Measurements from ENCODE around the gene SYCP2L.
"Not testable (repeated sequence)": the region's sequence is repeated elsewhere in the genome, so short reads cannot be mapped to it uniquely, and the experiment has no call there.

Gene SYCP2L

GRCh38 chr6:10976571-10976970 lies 89.7 kb downstream of the SYCP2L start:
- H3K27me3 Mint-ChIP-seq (ENCODE audit: low read depth), result no peaks in the 10 kb centered on the region
- H3K27ac Mint-ChIP-seq, result no peak overlapping the region
- H3K9me3 Mint-ChIP-seq, result no peaks in the 10 kb centered on the region
- H3K4me3 Mint-ChIP-seq, result no peak overlapping the region
- TF ChIP-seq, protein P1, sequence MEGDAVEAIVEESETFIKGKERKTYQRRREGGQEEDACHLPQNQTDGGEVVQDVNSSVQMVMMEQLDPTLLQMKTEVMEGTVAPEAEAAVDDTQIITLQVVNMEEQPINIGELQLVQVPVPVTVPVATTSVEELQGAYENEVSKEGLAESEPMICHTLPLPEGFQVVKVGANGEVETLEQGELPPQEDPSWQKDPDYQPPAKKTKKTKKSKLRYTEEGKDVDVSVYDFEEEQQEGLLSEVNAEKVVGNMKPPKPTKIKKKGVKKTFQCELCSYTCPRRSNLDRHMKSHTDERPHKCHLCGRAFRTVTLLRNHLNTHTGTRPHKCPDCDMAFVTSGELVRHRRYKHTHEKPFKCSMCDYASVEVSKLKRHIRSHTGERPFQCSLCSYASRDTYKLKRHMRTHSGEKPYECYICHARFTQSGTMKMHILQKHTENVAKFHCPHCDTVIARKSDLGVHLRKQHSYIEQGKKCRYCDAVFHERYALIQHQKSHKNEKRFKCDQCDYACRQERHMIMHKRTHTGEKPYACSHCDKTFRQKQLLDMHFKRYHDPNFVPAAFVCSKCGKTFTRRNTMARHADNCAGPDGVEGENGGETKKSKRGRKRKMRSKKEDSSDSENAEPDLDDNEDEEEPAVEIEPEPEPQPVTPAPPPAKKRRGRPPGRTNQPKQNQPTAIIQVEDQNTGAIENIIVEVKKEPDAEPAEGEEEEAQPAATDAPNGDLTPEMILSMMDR (IDR thresholded peaks at IDR 0.05; ENCODE audit: unreplicated experiment in 3 of 3), result no peak
- peaks cover 7% of the 10 kb centered on the region for H3K4me1 Mint-ChIP-seq
- peaks cover 8% of the 10 kb centered on the region for H3K36me3 Mint-ChIP-seq (ENCODE audit: low read depth)

- Mint-ChIP-seq H3K27me3 (ENCODE audit: low read depth) (no peaks in the 10 kb centered on the region), H3K9me3 (no peaks in the 10 kb centered on the region), H3K4me3 (no peak overlapping the region), H3K36me3 (ENCODE audit: low read depth) (peaks cover 13% of the 10 kb centered on the region), H3K27ac (no peak overlapping the region), H3K4me1 (peaks cover 7% of the 10 kb centered on the region)
- TF ChIP-seq, protein P1 (IDR thresholded peaks at IDR 0.05; ENCODE audit: unreplicated experiment in 3 of 3), result no peak
Observed at GRCh38 chr6:10977231-10977968, 90.5 kb downstream of the SYCP2L start.

DNA sequence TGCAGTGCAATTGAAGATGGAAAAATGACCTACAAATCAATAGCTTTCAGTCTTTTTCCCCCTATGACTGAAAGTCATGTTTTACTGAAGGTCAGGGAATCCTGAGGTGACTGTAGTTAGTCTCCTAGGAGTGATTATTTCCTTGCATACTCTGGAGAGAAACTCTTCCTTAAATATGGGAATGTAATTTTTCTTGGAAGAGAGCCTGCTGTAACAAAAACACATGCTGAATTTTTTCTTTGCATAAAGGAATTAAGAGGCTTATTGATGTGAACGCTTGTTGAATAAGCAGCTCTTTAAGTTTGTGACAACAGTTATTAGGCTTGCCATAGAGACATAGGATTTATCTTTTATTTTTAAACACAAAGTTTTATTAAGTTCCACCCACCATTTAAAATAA lies 92.8 kb downstream of the SYCP2L start:
- Mint-ChIP-seq H3K4me1 (peaks cover 7% of the 10 kb centered on the region), H3K4me3 (no peak overlapping the region), H3K9me3 (no peaks in the 10 kb centered on the region), H3K27ac (peak overlapping the region in 1 of 3 experiments; percentile 2), H3K27me3 (ENCODE audit: low read depth) (no peaks in the 10 kb centered on the region), H3K36me3 (ENCODE audit: low read depth) (peaks cover 20% of the 10 kb centered on the region)
- TF ChIP-seq, protein P1 (IDR thresholded peaks at IDR 0.05; ENCODE audit: unreplicated experiment in 3 of 3), result no peak

GRCh38 chr6:10981409-10981808 lies 94.6 kb downstream of the SYCP2L start:
- Mint-ChIP-seq H3K27ac (no peak overlapping the region), H3K4me3 (no peak overlapping the region)

GRCh38 chr6:10984959-10985358 lies 98.1 kb downstream of the SYCP2L start:
- not testable (repeated sequence) for H3K27me3 Mint-ChIP-seq (ENCODE audit: low read depth); H3K9me3 Mint-ChIP-seq; H3K4me1 Mint-ChIP-seq; H3K27ac Mint-ChIP-seq; H3K4me3 Mint-ChIP-seq
- peaks cover 31% of the 10 kb centered on the region for H3K36me3 Mint-ChIP-seq (ENCODE audit: low read depth)

More at GRCh38 chr6:10981409-10981808, 94.6 kb downstream of the SYCP2L start:
- TF ChIP-seq, protein P1 (IDR thresholded peaks at IDR 0.05; ENCODE audit: unreplicated experiment in 3 of 3), result no peak
- Mint-ChIP-seq H3K4me1 (peaks cover 7% of the 10 kb centered on the region), H3K27me3 (ENCODE audit: low read depth) (no peaks in the 10 kb centered on the region), H3K9me3 (no peaks in the 10 kb centered on the region), H3K36me3 (ENCODE audit: low read depth) (peaks cover 16% of the 10 kb centered on the region)

DNA sequence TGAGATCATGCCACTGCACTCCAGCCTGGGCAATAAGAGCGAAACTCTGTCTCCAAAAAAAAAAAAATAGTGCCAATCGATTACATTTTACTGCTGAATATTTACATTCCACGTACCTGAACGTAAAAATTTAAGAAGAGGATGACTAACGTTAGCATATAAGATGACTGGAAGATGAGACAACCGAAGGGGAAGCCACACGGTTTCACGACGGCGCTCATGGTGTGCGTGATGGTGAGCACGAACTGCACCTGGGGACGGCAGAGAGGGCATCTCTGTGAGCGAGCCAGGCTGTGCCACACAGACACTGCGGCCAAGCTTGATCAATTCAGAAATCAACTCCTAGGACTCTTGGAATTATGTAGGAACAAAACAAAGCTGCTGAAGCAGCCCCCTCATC lies 102.7 kb downstream of the SYCP2L start:
- TF ChIP-seq, protein P1 (IDR thresholded peaks at IDR 0.05; ENCODE audit: unreplicated experiment in 3 of 3), result no peak
- Mint-ChIP-seq H3K36me3 (ENCODE audit: low read depth) (peaks cover 20% of the 10 kb centered on the region), H3K4me3 (no peak overlapping the region), H3K9me3 (peaks cover 3% of the 10 kb centered on the region), H3K4me1 (no peaks in the 10 kb centered on the region), H3K27me3 (ENCODE audit: low read depth) (no peaks in the 10 kb centered on the region), H3K27ac (no peak overlapping the region)
